WTC11 (cell line): Measurements from ENCODE around the gene PNMA1. TPM values are rescaled to one million over a fixed set of nuclear protein-coding genes. Genes with fewer than 3 reads are reported as not detected.

ENCODE experiments used
- ATAC-seq: fragments of 200-7000 bp; cut with Tn5 transposase; 2 replicates; pipeline ENCODE4 v1.10.0; 2021; ENCODE audit warnings: mild to moderate bottlenecking, moderate library complexity
- CTCF ChIA-PET: fragments of 300-600 bp; sonication (Branson Sonifier 250); formaldehyde crosslinking; loops from one replicate; lab custom pipeline; 2021; ENCODE audit warnings: antibody characterized with exemption; lab: Charles Lee
- POLR2A ChIA-PET: fragments of 350-600 bp; sonication (Branson Sonifier 250); formaldehyde crosslinking; loops from one replicate; lab custom pipeline; 2021; ENCODE audit warnings: antibody characterized with exemption; lab: Charles Lee
- DNase-seq: peaks from one replicate; pipeline ENCODE4 v3.0.0; 2021; ENCODE audit warnings: low spot score
- H3K27ac Mint-ChIP-seq: 2 replicates; pipeline ENCODE4 v1.8.0; 2021; ENCODE audit warnings: mixed read lengths
- H3K27me3 Mint-ChIP-seq: 2 replicates; pipeline ENCODE4 v1.8.0; 2021; ENCODE audit warnings: low read depth, mild to moderate bottlenecking, moderate library complexity, mixed read lengths
- H3K36me3 Mint-ChIP-seq: 2 replicates; pipeline ENCODE4 v1.8.0; 2021; ENCODE audit warnings: mixed read lengths
- H3K4me1 Mint-ChIP-seq: 2 replicates; pipeline ENCODE4 v1.8.0; 2022; ENCODE audit warnings: mixed read lengths
- H3K4me3 Mint-ChIP-seq: 2 replicates; pipeline ENCODE4 v1.8.0; 2021; ENCODE audit warnings: mild to moderate bottlenecking, moderate library complexity, mixed read lengths
- H3K9me3 Mint-ChIP-seq: 2 replicates; pipeline ENCODE4 v1.8.0; 2021; ENCODE audit warnings: mixed read lengths
- AFF4 ChIP-seq: sonication (generic); formaldehyde crosslinking; IDR thresholded peaks from 2 replicates; pipeline ENCODE4 v1.8.1; 2023; ENCODE audit warnings: mild to moderate bottlenecking, missing genetic modification reagents, borderline replicate concordance
- FOXP1 ChIP-seq: sonication (generic); formaldehyde crosslinking; IDR thresholded peaks from 2 replicates; pipeline ENCODE4 v1.8.0; 2022; ENCODE audit warnings: missing genetic modification reagents, mild to moderate bottlenecking, moderate library complexity, borderline replicate concordance
- FOXP4 ChIP-seq: sonication (generic); formaldehyde crosslinking; IDR thresholded peaks from 2 replicates; pipeline ENCODE4 v1.8.0; 2022; ENCODE audit warnings: mild to moderate bottlenecking, missing genetic modification reagents
- ZNF121 ChIP-seq: sonication (generic); formaldehyde crosslinking; IDR thresholded peaks from 2 replicates; pipeline ENCODE4 v1.8.0; 2023; ENCODE audit warnings: missing genetic modification reagents
- ZNF425 ChIP-seq: fragments of 250-450 bp; sonication (Bioruptor Pico); conservative IDR thresholded peaks from 2 replicates; pipeline ENCODE4 v1.9.0; 2021; ENCODE audit warnings: mild to moderate bottlenecking
- ZNF512 ChIP-seq: sonication (generic); formaldehyde crosslinking; IDR thresholded peaks from 2 replicates; pipeline ENCODE4 v1.8.1; 2022; ENCODE audit warnings: missing genetic modification reagents, borderline replicate concordance
- total RNA-seq: library from RNA; stranded (reverse); gene quantifications from 3 replicates; pipeline ENCODE4 v1.2.3, GENCODE V29; 2021

Gene PNMA1
- total RNA-seq, 1 experiment from 2014 or later = 46.0 TPM

GRCh38 chr14:73746520-73747378 lies 32.6 kb upstream of the PNMA1 start:
- ATAC-seq = peak; percentile 31
- CTCF ChIA-PET = interaction anchor here (1.3 to 3.5 kb wide), 6 partner anchors 12 to 105 kb away, joined by 3 to 43 read pairs (median 8); partner anchors contain the start of gene PTGR2

More at GRCh38 chr14:73746520-73747378, 32.6 kb upstream of the PNMA1 start:
- peaks cover 68% of the 10 kb centered on the region for H3K4me1 Mint-ChIP-seq
- no peaks in the 10 kb centered on the region for H3K27me3 Mint-ChIP-seq
- peak overlapping the region; percentile 88 for H3K27ac Mint-ChIP-seq
- H3K36me3 Mint-ChIP-seq = no peaks in the 10 kb centered on the region
- POLR2A ChIA-PET = interaction anchor here (0.6 to 1.0 kb wide), 3 partner anchors 9 to 11 kb away, joined by 3 to 4 read pairs (median 3); no protein-coding TSS in a partner anchor
- no peak for TF ChIP-seq ZNF425 (CRISPR knock-in tag)
- no peak for TF ChIP-seq ZNF512
- TF ChIP-seq FOXP1 = no peak
- TF ChIP-seq AFF4 (CRISPR knock-in tag) = no peak
- TF ChIP-seq FOXP4 (CRISPR knock-in tag) = no peak
- TF ChIP-seq ZNF121 (CRISPR knock-in tag) = no peak
- TF ChIP-seq, all 79 proteins: peak for 0
- peak; percentile 22 for DNase-seq
- H3K9me3 Mint-ChIP-seq = no peaks in the 10 kb centered on the region
- no peak overlapping the region for H3K4me3 Mint-ChIP-seq
